Muscle of leg (tissue), 9 donors: ENCODE results near the gene MIGA1. TPM values are rescaled to one million over a fixed set of nuclear protein-coding genes. Genes with fewer than 3 reads are reported as not detected.

Experiments used
- polyA plus RNA-seq, 8 donors: library from polyadenylated mRNA; unstranded; fragments of 120-200 nt; gene quantifications; one replicate each; pipeline versions ENCODE4 v1.2.1 to v1.2.3, GENCODE V29; 2013; ENCODE audit warnings: inconsistent platforms in 1 of 8, low replicate concordance in 1 of 8; ENCODE audit not compliant: insufficient read length in 8 of 8, insufficient read depth in 1 of 8
- total RNA-seq: library from RNA; stranded (reverse); fragments of 120-200 nt; gene quantifications from one replicate; pipeline ENCODE4 v1.2.4, GENCODE V29; 2013

Gene MIGA1
- total and polyA plus RNA-seq, 9 donors, result 7.1 to 16.9 (median 8.9) TPM

Other genes starting within 250 kb of the MIGA1 start
- 56.8 TPM for gene ZZZ3, start 97.0 kb upstream of the MIGA1 start, total RNA-seq
- gene ZZZ3, start 97.0 kb upstream of the MIGA1 start, polyA plus RNA-seq, result 10 to 100 TPM; 23.5 to 35.3 (median 30.6) TPM
- gene USP33, start 19.8 kb upstream of the MIGA1 start, total RNA-seq, result 47.2 TPM
- 10 to 100 TPM; 27.4 to 41.1 (median 31.7) TPM for gene USP33, start 19.8 kb upstream of the MIGA1 start, polyA plus RNA-seq
- 57.9 TPM for gene NEXN, start 109.0 kb downstream of the MIGA1 start, total RNA-seq
- gene NEXN, start 109.0 kb downstream of the MIGA1 start, polyA plus RNA-seq, result 100 to 1,000 TPM; 118 to 291 (median 224) TPM
- 129 TPM for gene FUBP1, start 199.4 kb downstream of the MIGA1 start, total RNA-seq
- 100 to 1,000 TPM; 138 to 191 (median 157) TPM for gene FUBP1, start 199.4 kb downstream of the MIGA1 start, polyA plus RNA-seq
- 67.7 TPM for gene DNAJB4, start 225.3 kb downstream of the MIGA1 start, total RNA-seq
- gene DNAJB4, start 225.3 kb downstream of the MIGA1 start, polyA plus RNA-seq, result 10 to 100 TPM; 54.8 to 89.5 (median 71.5) TPM